Ovary (tissue), 9 donors: ENCODE results near the gene CASP7. TPM values are rescaled to one million over a fixed set of nuclear protein-coding genes. Genes with fewer than 3 reads are reported as not detected.

Experiments used
- DNase-seq, 5 donors: peaks; one replicate each; pipeline ENCODE4 v3.0.0-alpha.2; 2019 to 2020
- H3K27ac ChIP-seq, 2 donors: fragments of 200-600 bp; one replicate each; pipeline versions ENCODE4 v1.5.1 to v1.8.0; 2019 to 2022
- H3K27me3 ChIP-seq: fragments of 200-600 bp; one replicate; pipeline ENCODE4 v1.8.0; 2022
- H3K36me3 ChIP-seq: fragments of 200-600 bp; sonication (generic); one replicate; pipeline ENCODE4 v1.5.1; 2019
- H3K4me1 ChIP-seq: one replicate; pipeline ENCODE4 v1.8.1; 2013; ENCODE audit warnings: mild to moderate bottlenecking, moderate library complexity; ENCODE audit not compliant: insufficient read depth
- H3K4me3 ChIP-seq: fragments of 200-600 bp; sonication (generic); one replicate; pipeline ENCODE4 v1.5.1; 2017
- H3K9me3 ChIP-seq, 2 donors: fragments of 200-600 bp in 1 of 2; sonication (generic) in 1 of 2; one replicate each; pipeline versions ENCODE4 v1.5.1 to v1.8.1; 2013 to 2019; ENCODE audit warnings: mild to moderate bottlenecking in 1 of 2, moderate library complexity in 1 of 2
- CTCF ChIP-seq, 3 donors: fragments of 450-650 bp in 2 of 3; fragments of 200-600 bp in 1 of 3; IDR thresholded peaks; one replicate each; pipeline versions ENCODE4 v1.5.1 to v1.8.0; 2016 to 2022; ENCODE audit warnings: antibody characterized with exemption in 3 of 3, mild to moderate bottlenecking in 1 of 3
- EP300 ChIP-seq: sonication (generic); formaldehyde crosslinking; IDR thresholded peaks from one replicate; pipeline ENCODE4 v1.6.1; 2017; ENCODE audit warnings: antibody characterized with exemption
- POLR2A ChIP-seq: fragments of 450-650 bp; IDR thresholded peaks from one replicate; pipeline ENCODE4 v1.6.1; 2017; ENCODE audit warnings: antibody characterized with exemption, mild to moderate bottlenecking, moderate library complexity
- WGBS, 3 donors: extraction: QIAGEN DNeasy Blood & Tissue Kit in 1 of 3; methylation state at CpG; one replicate each; pipeline versions ENCODE4 v1.1.5 to v1.1.7; 2013 to 2017; 5-methylcytosine and 5-hydroxymethylcytosine counted together
- intact Hi-C, 4 donors: fragments of 100-400 bp; cut with DNase I; formaldehyde crosslinking; loops; one replicate each; pipeline versions ENCODE4 v1.11.0 to v1.15.1; 2022 to 2023
- polyA plus RNA-seq, 2 donors: library from polyadenylated mRNA; stranded (reverse); fragments of 200-250 nt in 1 of 2; fragments of 350-450 nt in 1 of 2; fragmentation: Illumina TruSeq in 1 of 2; extraction: RNeasy Lipid Tissue Mini Kit (QIAGEN cat#74804) in 1 of 2; gene quantifications; one replicate each; pipeline ENCODE4 v1.2.3, GENCODE V29; 2013 to 2014
- total RNA-seq, 7 donors: library from RNA; depleted of rRNA in 2 of 7; stranded (reverse); fragments of >200 nt in 2 of 7; fragmentation: NEBNext Ultra II Directional in 3 of 7; extraction: Animal tissue kit (Norgen Biotek cat#: 25700) in 3 of 7; gene quantifications; one replicate each; pipeline versions ENCODE4 v1.1.0 to v1.2.4, GENCODE V29; 2016 to 2023
- donor health status: DM: no; HTN: no; CAD: no; lungs with moderate emphysema.
- donor health status: DM: no; HTN: no; CAD: no.
- donor health status: Bipolar disorder and iron deficiency.
- donor health status: DM: yes; HTN: yes; CAD: no.
- donor health status: DM: no; HTN: no; CAD: no.
- donor health status: DM: yes; HTN: yes; CAD: no.

Gene CASP7
- total and polyA plus RNA-seq, 9 donors, result 8.0 to 24.7 (median 13.8) TPM

- intact Hi-C loops, result no loop called here
- no peak for DNase-seq
- Histone ChIP-seq H3K27me3 (no peaks in the 10 kb centered on the region), H3K36me3 (no peaks in the 10 kb centered on the region), H3K27ac (no peak overlapping the region), H3K9me3 (no peaks in the 10 kb centered on the region), H3K4me3 (no peak overlapping the region), H3K4me1 (peaks cover 3% of the 10 kb centered on the region)
- no peak for TF ChIP-seq CTCF (IDR thresholded peaks at IDR 0.05)
- no peak for TF ChIP-seq POLR2A
- TF ChIP-seq EP300, result no peak
- 87 to 91% (median 91%) methylated on average over 5 of the region's 5 CpGs for WGBS, 3 donors
Measured at GRCh38 chr10:113681533-113682470, 2.1 kb downstream of the CASP7 start.

DNA sequence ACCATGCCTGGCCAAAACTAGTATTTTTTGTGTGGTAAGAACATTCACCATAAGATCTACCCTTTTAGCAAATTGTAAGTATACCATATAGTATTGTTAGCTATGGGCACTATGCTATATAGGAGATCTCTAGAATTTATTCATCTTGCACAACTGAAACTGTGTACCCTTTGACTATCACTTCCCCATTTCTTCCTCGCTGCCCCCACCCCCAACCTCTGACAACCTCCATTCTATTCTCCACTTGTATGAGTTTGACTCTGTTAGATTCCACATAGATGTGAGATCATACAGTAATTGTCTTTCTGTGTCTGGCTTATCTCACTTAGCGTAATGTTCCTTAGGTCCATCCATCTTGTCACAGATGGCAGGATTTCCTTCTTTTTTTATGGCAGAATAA is 3.6 kb downstream of the CASP7 start:
- no peak for DNase-seq
- H3K27me3 ChIP-seq, result no peaks in the 10 kb centered on the region
- H3K4me3 ChIP-seq, result no peak overlapping the region
- H3K27ac ChIP-seq, result no peak overlapping the region
- no peaks in the 10 kb centered on the region for H3K9me3 ChIP-seq
- peaks cover 3% of the 10 kb centered on the region for H3K4me1 ChIP-seq
- intact Hi-C loops, result no loop called here
- no peaks in the 10 kb centered on the region for H3K36me3 ChIP-seq
- WGBS, 3 donors, result 96 to 97% (median 96%) methylated on average over 2 of the region's 2 CpGs
- TF ChIP-seq EP300, result no peak
- no peak for TF ChIP-seq POLR2A
- no peak for TF ChIP-seq CTCF (IDR thresholded peaks at IDR 0.05)

- no peak for TF ChIP-seq EP300
- no peak for TF ChIP-seq CTCF (IDR thresholded peaks at IDR 0.05)
- TF ChIP-seq POLR2A, result no peak
- Histone ChIP-seq H3K27ac (no peak overlapping the region), H3K36me3 (no peaks in the 10 kb centered on the region), H3K27me3 (no peaks in the 10 kb centered on the region), H3K4me3 (no peak overlapping the region), H3K9me3 (no peaks in the 10 kb centered on the region), H3K4me1 (no peaks in the 10 kb centered on the region)
- intact Hi-C loops, result no loop called here
- 83 to 84% (median 84%) methylated on average over 3 of the region's 3 CpGs for WGBS, 3 donors
- no peak for DNase-seq
Measured at GRCh38 chr10:113686028-113686427, 6.3 kb downstream of the CASP7 start.

- no peaks in the 10 kb centered on the region for H3K36me3 ChIP-seq
- no peaks in the 10 kb centered on the region for H3K27me3 ChIP-seq
- no peak overlapping the region for H3K4me3 ChIP-seq
- no peak overlapping the region for H3K27ac ChIP-seq
- TF ChIP-seq EP300, result no peak
- no peak for TF ChIP-seq CTCF (IDR thresholded peaks at IDR 0.05)
- TF ChIP-seq POLR2A, result no peak
- H3K4me1 ChIP-seq, result no peaks in the 10 kb centered on the region
- no peak for DNase-seq
- intact Hi-C loops, result no loop called here
- H3K9me3 ChIP-seq, result no peaks in the 10 kb centered on the region
- WGBS, 3 donors, result 77 to 94% (median 84%) methylated on average over 4 of the region's 4 CpGs
Measured at GRCh38 chr10:113687037-113687436, 7.3 kb downstream of the CASP7 start.
